Epithelial cell of proximal tubule (primary cell): ENCODE results near the gene TTLL1. TPM values are rescaled to one million over a fixed set of nuclear protein-coding genes. Genes with fewer than 3 reads are reported as not detected.
A peak's percentile ranks its signal among the peaks of the same experiment; 100 is the strongest.

Experiments
- DNase-seq: peaks from one replicate; pipeline ENCODE4 v3.0.0-alpha.2; 2011; ENCODE audit warnings: low read depth
- H3K4me3 ChIP-seq: 2 replicates; pipeline ENCODE4 v1.5.1; 2011; ENCODE audit warnings: low read depth, mild to moderate bottlenecking, low read length
- CTCF ChIP-seq: conservative IDR thresholded peaks from 2 replicates; pipeline ENCODE4 v1.5.1; 2012; ENCODE audit warnings: low read depth, mild to moderate bottlenecking, low read length
- total RNA-seq: library from RNA; depleted of rRNA; stranded (reverse); fragments of >200 nt; gene quantifications from 2 replicates; pipeline ENCODE4 v1.2.3, GENCODE V29; 2015

The TTLL1 gene
- total RNA-seq, 1 donor from 2014 or later = 8.9 TPM

GRCh38 chr22:43013355-43014315, 75.6 kb downstream of the TTLL1 start:
- no peak for DNase-seq
- peak overlapping the region; percentile 89 for H3K4me3 ChIP-seq
- no peak for TF ChIP-seq CTCF

- DNase-seq = no peak
- no peak for TF ChIP-seq CTCF
- H3K4me3 ChIP-seq = no peak overlapping the region
Measured at GRCh38 chr22:43012390-43012789, 76.8 kb downstream of the TTLL1 start.

GRCh38 chr22:43011079-43011478, 78.1 kb downstream of the TTLL1 start:
- TF ChIP-seq CTCF = no peak
- no peak overlapping the region for H3K4me3 ChIP-seq
- no peak for DNase-seq

- H3K4me3 ChIP-seq = no peak overlapping the region
- no peak for DNase-seq
- no peak for TF ChIP-seq CTCF
Measured at GRCh38 chr22:43009444-43009843, 79.7 kb downstream of the TTLL1 start.

- H3K4me3 ChIP-seq = no peak overlapping the region
- no peak for TF ChIP-seq CTCF
- DNase-seq = no peak
Measured at GRCh38 chr22:43008921-43009320, 80.3 kb downstream of the TTLL1 start.

GRCh38 chr22:43008509-43008908, 80.7 kb downstream of the TTLL1 start:
- no peak overlapping the region for H3K4me3 ChIP-seq
- DNase-seq = no peak
- TF ChIP-seq CTCF = no peak
